H1 (cell line): ENCODE results near the gene CARD14. TPM values are rescaled to one million over a fixed set of nuclear protein-coding genes. Genes with fewer than 3 reads are reported as not detected.

Experiments
- MAX ChIP-seq: IDR thresholded peaks from 2 replicates; pipeline ENCODE4 v1.6.1; 2012; ENCODE audit warnings: inconsistent platforms
- SP4 ChIP-seq: IDR thresholded peaks from 2 replicates; pipeline ENCODE4 v1.6.1; 2012; ENCODE audit warnings: low read length, inconsistent platforms
- polyA plus RNA-seq, 7 experiments: library from polyadenylated mRNA; depleted of rRNA in 3 of 7; stranded (reverse) in 5 of 7; unstranded in 2 of 7; fragments of >200 nt in 5 of 7; fragments of 200-250 nt in 2 of 7; gene quantifications; 1 replicate in 5 of 7; 2 replicates in 1 of 7; 4 replicates in 1 of 7; pipeline versions ENCODE4 v1.2.1 to v1.2.3, GENCODE V29; 2011 to 2013; ENCODE audit warnings: missing spikeins in 2 of 7, mixed read lengths in 2 of 7
- total RNA-seq: library from RNA; stranded (reverse); fragmentation: NEBNext Ultra II Directional; extraction: Animal tissue kit (Norgen Biotek cat#: 25700); gene quantifications from 2 replicates; pipeline ENCODE4 v1.2.1, GENCODE V29; 2021

Gene CARD14
- total and polyA plus RNA-seq, 2 of the 8 experiments (the other 6 are each of a cell fraction or from before 2014, with no cell fraction given): 0.08 TPM; not detected in 1

GRCh38 chr17:80252871-80253270 is 83.0 kb downstream of the CARD14 start (continued):
- 0 out of 2 replicates have a peak, but pooled peaks have one; percentile 38 for TF ChIP-seq MAX
- no peak for TF ChIP-seq SP4
